Immature natural killer cell (primary cell): ENCODE data around the gene SRP9. TPM values are rescaled to one million over a fixed set of nuclear protein-coding genes. Genes with fewer than 3 reads are reported as not detected.

Experiments
- DNase-seq, 3 donors: peaks; one replicate each; pipeline ENCODE4 v3.0.0; 2022; ENCODE audit warnings: mixed read lengths in 1 of 3
- H3K27ac Mint-ChIP-seq, 6 donors: one replicate each; pipeline ENCODE4 v1.8.0; 2020; ENCODE audit warnings: mixed read lengths in 6 of 6, mild to moderate bottlenecking in 5 of 6, inconsistent platforms in 4 of 6, moderate library complexity in 3 of 6
- H3K27me3 Mint-ChIP-seq, 3 donors: one replicate each; pipeline ENCODE4 v1.8.0; 2020 to 2021; ENCODE audit warnings: low read depth in 3 of 3, mild to moderate bottlenecking in 3 of 3, mixed read lengths in 3 of 3, moderate library complexity in 3 of 3, inconsistent platforms in 1 of 3
- H3K36me3 Mint-ChIP-seq, 3 donors: one replicate each; pipeline ENCODE4 v1.8.0; 2020; ENCODE audit warnings: mixed read lengths in 3 of 3, inconsistent platforms in 2 of 3, mild to moderate bottlenecking in 2 of 3
- H3K4me1 Mint-ChIP-seq, 2 donors: one replicate each; pipeline ENCODE4 v1.8.0; 2020; ENCODE audit warnings: inconsistent platforms in 2 of 2, mild to moderate bottlenecking in 2 of 2, mixed read lengths in 2 of 2, moderate library complexity in 1 of 2
- H3K4me3 Mint-ChIP-seq, 5 donors: one replicate each; pipeline ENCODE4 v1.8.0; 2020; ENCODE audit warnings: mild to moderate bottlenecking in 5 of 5, mixed read lengths in 5 of 5, inconsistent platforms in 3 of 5, moderate library complexity in 3 of 5
- H3K9me3 Mint-ChIP-seq, 6 donors: one replicate each; pipeline ENCODE4 v1.8.0; 2020; ENCODE audit warnings: mild to moderate bottlenecking in 6 of 6, mixed read lengths in 6 of 6, inconsistent platforms in 4 of 6, moderate library complexity in 3 of 6
- polyA plus RNA-seq, 3 donors: library from polyadenylated mRNA; unstranded; fragments of 300-500 nt; fragmentation: Illumina TruSeq; gene quantifications; one replicate each; pipeline ENCODE4 v1.2.3, GENCODE V29; 2021

SRP9 gene
- polyA plus RNA-seq, 3 donors from 2014 or later: 300 to 594 (median 317) TPM

DNA sequence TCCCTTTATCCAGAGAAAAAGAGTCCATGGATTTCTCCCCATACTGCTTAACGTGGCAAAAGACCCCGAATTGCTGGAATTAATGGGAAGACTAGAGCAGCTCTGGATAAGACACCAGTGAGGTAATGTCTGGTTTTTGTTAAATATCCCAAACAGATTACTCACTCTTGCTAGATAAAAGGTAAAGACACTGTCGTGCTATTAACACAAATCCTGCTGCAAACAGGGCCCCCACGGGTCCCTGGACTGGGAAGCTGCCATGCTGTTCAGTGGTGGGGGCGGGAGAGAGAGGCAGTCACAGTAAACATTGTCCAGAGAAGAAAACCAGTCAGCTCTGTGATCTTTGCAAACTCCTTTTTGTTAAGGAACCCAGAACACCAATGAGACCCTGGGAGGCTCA, 15.2 kb upstream of the SRP9 start:
- Mint-ChIP-seq H3K4me1 (no peaks in the 10 kb centered on the region), H3K27me3 (peaks cover 4 to 27% (median 11%) of the 10 kb centered on the region in 3 donors), H3K4me3 (no peak overlapping the region), H3K9me3 (no peaks in the 10 kb centered on the region), H3K36me3 (no peaks in the 10 kb centered on the region), H3K27ac (no peak overlapping the region)
- no peak for DNase-seq

DNA sequence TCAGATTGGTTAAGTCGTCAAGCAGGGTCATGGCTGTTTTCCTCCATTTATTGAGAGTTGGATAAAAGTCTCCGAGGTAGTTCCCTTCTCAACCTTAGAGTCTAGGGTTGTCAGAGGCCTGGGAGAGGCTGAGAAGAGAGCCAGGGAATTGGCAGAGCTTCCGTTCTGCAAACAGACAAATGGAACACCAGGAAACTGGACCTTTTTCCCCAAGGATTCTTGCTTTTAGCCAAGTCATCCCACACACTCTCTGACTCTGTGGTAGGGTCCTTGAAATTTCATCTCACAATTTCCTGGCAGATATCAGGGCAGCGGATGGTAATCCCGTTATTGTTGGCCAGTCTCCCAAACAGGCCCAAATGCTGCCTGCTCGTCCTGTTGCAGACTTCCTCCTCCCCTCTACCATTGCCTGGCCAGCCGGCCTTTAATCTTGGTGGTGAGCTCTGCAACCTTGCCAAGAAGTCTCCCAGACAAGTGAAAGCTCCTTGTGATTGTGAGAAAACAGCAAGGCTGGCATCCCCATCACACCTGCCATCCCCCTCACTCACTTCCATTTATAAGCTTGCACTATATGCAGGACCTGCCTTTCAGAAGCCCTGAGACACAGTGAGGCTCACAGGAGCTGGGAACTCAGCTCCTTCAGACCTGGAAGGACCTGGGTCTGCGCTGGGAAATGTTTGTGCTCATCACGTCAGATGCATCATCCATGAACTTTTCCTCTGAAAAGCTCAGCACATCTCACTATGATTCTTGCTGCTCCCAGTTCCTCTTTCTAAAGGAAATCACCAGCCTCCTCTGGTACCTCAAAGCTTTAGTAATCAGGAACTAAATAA, 13.7 kb upstream of the SRP9 start:
- H3K4me1 Mint-ChIP-seq: no peaks in the 10 kb centered on the region
- DNase-seq: no peak
- H3K27me3 Mint-ChIP-seq: peaks cover 4 to 20% (median 9%) of the 10 kb centered on the region in 3 donors
- H3K9me3 Mint-ChIP-seq: no peaks in the 10 kb centered on the region
- H3K27ac Mint-ChIP-seq: no peak overlapping the region
- no peak overlapping the region for H3K4me3 Mint-ChIP-seq
- no peaks in the 10 kb centered on the region for H3K36me3 Mint-ChIP-seq

DNA sequence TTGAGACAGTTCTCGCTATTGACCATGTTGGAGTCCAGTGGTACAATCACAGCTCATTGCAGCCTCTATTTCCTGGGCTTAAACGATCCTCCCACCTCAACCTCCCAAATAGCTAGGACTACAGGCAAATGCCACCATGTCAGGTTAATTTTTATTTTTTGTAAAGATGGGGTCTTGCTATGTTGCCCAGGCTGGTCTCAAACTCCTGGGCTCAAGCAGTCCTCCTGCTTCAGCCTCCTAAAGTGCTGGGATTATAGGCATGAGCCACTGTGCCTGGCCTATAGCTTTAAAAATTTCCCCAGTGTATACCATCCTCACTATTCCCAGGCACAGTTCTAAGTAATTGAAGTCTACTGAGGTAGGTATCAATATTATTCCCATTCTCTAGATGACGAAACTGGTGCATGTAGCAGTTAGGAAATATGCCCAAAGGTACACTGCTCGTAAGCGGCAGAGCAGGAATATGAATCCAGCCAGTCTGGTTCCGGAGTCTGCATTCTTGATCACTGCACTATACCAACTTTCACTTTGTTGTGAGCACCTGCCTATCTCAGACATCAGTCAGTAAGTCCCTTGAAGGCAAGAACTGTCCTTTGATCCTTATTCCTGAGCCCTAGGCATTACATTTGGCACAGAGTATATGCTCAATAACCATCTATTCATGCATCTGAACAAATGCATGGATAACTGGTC, 11.5 kb upstream of the SRP9 start:
- peaks cover 2 to 18% (median 4%) of the 10 kb centered on the region in 3 donors for H3K27me3 Mint-ChIP-seq
- no peak overlapping the region for H3K4me3 Mint-ChIP-seq
- no peak overlapping the region for H3K27ac Mint-ChIP-seq
- H3K36me3 Mint-ChIP-seq: no peaks in the 10 kb centered on the region
- no peaks in the 10 kb centered on the region for H3K9me3 Mint-ChIP-seq
- no peaks in the 10 kb centered on the region for H3K4me1 Mint-ChIP-seq
- DNase-seq: no peak

DNA sequence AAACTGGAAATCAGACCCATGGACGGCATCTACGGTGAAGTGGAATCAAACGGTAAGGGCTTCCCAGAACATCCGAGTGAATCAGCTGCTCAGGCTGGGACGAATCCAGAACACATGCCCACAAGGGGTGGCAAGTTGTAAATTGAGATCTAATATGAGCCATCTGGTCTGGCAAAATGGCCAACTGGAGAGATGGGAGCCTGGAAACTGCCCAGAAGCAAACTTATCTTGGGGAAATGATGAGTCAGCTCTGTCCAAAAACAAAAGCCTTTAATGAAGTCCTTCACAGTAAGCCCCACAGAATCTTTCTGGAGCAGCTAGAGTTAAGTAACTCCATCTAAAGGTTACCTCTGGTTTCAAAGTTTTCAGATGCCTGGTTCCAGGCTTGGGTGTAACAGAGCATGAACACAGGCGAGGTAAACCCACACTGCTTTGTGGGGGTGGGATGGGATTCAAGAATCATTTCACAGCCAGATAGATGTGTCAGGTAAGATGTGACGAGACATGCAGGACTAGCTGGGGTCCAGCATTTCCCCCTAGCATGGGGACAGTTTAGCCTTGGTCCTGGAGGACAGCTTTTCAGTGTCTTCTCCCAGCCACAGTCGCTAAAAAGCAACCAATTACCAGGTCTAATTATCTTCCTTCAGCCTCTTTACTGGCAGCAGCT, 10.5 kb upstream of the SRP9 start:
- peaks cover 2 to 16% (median 4%) of the 10 kb centered on the region in 3 donors for H3K27me3 Mint-ChIP-seq
- H3K9me3 Mint-ChIP-seq: no peaks in the 10 kb centered on the region
- DNase-seq: no peak
- H3K27ac Mint-ChIP-seq: no peak overlapping the region
- no peaks in the 10 kb centered on the region for H3K4me1 Mint-ChIP-seq
- H3K4me3 Mint-ChIP-seq: no peak overlapping the region
- H3K36me3 Mint-ChIP-seq: no peaks in the 10 kb centered on the region

DNA sequence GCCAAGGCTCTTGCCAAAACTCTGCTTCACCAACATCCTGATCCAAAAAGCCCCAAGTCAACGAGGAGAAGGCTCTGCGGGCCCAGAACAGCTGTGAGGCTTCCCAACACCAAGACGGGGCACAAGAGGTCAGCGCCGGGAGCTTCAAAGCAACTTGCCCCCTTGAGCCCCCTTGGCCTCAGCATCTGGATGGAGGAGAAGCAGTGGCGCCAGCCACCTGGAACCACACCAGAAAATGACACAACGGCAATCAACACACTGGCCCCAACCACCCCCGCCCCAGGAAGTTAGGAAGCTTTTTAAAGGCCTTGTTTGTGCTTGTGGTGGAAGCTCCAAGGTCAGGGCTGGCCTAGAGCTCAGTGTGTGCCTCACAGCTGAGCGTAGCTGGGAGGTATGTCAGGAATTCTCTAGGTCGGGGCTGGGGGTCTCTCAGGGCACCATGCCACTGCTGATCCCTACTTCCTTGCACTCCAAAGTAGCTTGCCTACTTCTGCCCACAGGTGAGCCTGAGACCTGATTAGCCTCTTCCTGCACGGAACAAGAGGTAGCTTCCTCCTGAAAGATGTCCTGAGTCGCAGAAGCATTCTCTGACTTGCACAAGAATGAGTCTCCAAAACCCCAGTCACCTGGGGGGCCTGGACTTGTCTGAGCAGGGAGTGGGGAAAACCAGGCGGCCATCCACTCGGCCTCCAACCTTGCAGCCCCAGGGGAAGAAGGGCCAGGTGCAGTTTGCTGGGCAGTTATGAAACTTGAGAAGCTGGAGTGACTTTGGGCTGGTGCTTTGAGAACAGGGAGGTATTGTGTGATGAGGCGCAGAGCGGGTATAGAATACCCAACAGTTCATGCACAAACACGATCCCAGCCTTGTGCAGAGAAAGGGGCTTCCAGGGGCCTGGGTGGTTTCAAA, 9.7 kb upstream of the SRP9 start:
- H3K4me1 Mint-ChIP-seq: no peaks in the 10 kb centered on the region
- H3K27ac Mint-ChIP-seq: no peak overlapping the region
- no peaks in the 10 kb centered on the region for H3K36me3 Mint-ChIP-seq

DNA sequence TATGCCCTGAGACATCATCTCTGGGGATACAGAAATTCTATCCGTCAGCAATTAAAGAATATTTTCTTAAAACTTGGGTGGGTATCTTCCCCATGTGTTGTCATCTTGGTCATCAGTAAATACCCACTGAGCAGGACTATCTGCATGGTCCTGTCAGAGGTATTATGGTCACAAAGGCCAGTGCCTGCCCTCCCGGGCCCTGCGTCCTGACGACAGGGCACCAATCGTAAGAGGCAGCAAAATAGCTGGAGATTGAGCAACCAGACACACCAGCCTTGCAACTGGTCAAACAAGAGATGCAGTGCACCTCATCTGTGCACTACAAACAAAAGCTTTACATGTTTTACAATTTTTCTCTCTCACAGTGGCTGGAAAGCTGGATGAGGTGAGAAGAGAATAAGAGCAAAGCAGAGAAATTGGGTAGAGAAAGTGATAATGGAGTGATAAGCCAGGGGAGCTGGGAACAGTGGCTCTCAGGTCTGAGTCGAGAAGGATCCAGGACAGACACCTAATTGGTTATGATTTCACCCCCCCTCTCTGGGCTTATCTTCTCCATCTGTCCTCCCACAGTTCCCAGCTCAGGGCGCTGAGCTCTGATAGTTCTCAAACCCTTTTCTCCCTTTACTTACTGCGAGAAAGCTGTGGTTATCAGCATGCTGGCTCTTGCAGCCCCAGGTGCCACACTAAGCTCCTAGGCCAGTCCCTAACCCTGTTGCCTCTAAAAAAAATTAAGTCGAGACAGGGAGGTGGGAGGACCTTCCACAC, 8.8 kb upstream of the SRP9 start:
- Mint-ChIP-seq H3K36me3 (no peaks in the 10 kb centered on the region), H3K4me1 (no peaks in the 10 kb centered on the region), H3K27ac (no peak overlapping the region), H3K4me3 (no peak overlapping the region), H3K9me3 (no peaks in the 10 kb centered on the region), H3K27me3 (peaks cover 2 to 16% (median 2%) of the 10 kb centered on the region in 3 donors)
- no peak for DNase-seq

More for the DNA sequence above, 9.7 kb upstream of the SRP9 start:
- Mint-ChIP-seq H3K9me3 (no peaks in the 10 kb centered on the region), H3K27me3 (peaks cover 2 to 16% (median 4%) of the 10 kb centered on the region in 3 donors), H3K4me3 (no peak overlapping the region)
- DNase-seq: no peak

DNA sequence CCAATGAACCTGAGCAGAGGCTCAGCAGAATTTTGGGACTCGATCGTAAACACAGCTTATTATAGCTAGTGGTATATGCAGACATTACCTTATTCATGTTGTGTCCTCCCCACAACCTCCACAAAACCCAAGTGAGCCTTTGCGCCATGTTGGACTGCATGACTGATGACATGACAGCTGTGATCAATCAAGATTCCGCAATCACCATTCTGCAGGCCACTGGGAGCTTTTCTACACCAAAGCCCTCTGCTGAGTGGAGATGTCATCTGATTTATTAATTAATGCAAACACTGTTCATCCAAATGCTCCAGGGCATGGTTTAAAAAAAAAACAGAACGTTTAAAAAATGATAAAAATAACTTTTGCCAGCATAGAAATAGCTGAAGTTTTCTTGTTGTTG, 7.9 kb upstream of the SRP9 start:
- H3K9me3 Mint-ChIP-seq: no peaks in the 10 kb centered on the region
- DNase-seq: no peak
- H3K4me3 Mint-ChIP-seq: no peak overlapping the region
- peaks cover under 1 to 13% (median 2%) of the 10 kb centered on the region in 3 donors for H3K27me3 Mint-ChIP-seq
- no peaks in the 10 kb centered on the region for H3K36me3 Mint-ChIP-seq
- H3K4me1 Mint-ChIP-seq: no peaks in the 10 kb centered on the region
- H3K27ac Mint-ChIP-seq: no peak overlapping the region

DNA sequence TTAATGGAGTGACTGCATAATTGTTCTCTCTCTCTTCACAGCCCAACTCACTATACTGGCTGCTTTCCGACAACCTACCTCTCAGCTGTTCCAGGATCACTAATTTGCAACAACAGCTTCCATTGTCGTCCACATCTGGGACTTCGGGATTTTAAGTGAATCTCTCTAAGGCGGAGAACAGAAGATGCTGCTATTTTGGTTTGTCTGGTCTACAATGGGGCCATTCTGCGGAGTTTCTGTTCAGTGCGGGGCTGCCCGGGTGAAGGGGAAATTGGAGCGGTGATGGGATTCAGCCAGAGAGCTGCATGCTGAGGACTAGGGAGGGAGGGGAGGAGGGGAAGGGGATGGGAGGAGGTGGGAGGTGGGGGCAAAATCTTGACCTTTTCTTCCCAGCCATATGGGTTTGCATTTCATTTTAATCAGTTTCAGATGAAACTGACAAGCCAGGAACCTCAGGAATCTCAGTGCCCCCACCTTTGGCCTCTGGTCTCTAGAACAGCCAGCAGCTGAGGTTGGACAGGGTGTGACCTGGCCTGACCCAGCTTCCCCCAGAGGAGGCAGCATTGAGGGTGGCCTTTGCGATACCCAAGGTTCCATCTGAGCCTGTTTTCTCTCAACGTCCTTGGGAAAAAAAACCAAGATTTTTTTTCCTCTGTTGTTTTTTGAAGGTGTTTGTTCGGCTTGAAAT, 6.9 kb upstream of the SRP9 start:
- Mint-ChIP-seq H3K27me3 (peaks cover 2 to 16% (median 2%) of the 10 kb centered on the region in 3 donors), H3K9me3 (no peaks in the 10 kb centered on the region), H3K27ac (no peak overlapping the region), H3K4me1 (no peaks in the 10 kb centered on the region), H3K36me3 (no peaks in the 10 kb centered on the region), H3K4me3 (no peak overlapping the region)
- no peak for DNase-seq

DNA sequence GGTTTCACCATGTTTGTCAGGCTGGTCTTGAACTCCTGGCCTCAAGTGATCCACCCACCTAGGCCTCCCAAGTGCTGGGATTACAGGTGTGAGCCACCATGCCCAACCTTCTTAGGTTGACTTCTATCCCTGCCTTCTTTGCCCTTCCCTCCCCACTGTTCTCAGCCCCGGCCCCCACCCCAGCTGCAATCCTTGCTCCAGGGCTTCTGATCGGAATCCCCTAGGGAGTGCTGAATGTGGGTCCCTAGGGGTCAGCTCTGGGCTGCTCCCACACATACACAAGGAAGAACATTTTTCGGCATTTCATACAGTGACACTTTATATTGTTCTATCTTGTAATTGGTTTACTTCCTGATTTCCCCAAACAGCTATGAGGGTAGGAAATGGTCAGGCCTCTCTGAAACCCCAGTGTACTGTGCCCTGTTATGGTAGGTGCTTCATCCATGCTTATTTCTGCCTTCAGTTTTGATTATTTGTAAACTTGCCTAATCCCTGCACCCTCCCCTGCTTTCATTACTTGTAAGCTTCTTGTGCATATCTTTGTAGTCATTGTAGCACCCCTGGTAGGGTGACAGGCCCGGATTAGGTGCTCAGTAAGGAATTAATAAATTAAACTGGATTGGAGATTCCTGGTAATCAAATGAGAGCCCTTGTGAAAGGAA, 5.8 kb upstream of the SRP9 start:
- H3K27ac Mint-ChIP-seq: no peak overlapping the region
- DNase-seq: no peak
- peaks cover 0 to 7% (median 2%) of the 10 kb centered on the region in 3 donors for H3K27me3 Mint-ChIP-seq

DNA sequence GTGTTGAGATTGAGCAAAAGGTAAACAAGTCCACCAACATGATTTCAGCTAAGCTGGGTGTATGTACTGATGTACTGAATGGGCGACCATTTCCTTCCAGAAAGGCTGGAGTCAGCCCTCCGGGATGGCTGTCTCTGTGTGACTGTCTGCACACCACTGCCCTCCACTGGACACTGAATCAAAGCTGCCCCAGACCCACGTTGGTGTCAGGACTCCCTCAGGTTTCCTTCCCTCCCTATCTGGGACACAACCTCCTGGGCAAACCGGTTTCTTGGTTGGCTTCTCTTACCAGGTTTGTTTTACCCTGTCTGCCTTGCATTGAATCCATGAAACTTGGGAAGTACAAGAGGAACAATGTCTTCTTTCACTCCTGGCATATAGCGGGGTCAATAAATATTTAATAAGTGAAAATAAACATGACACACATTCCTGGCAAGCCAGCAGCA, 5.3 kb upstream of the SRP9 start:
- peak; percentile 13 to 30 (median 26) for DNase-seq
- Mint-ChIP-seq H3K4me1 (no peaks in the 10 kb centered on the region), H3K27ac (no peak overlapping the region), H3K36me3 (no peaks in the 10 kb centered on the region), H3K9me3 (no peaks in the 10 kb centered on the region), H3K4me3 (no peak overlapping the region), H3K27me3 (peaks cover 0 to 5% (median 2%) of the 10 kb centered on the region in 3 donors)

More for the DNA sequence above, 5.8 kb upstream of the SRP9 start:
- Mint-ChIP-seq H3K36me3 (no peaks in the 10 kb centered on the region), H3K4me1 (no peaks in the 10 kb centered on the region), H3K4me3 (no peak overlapping the region), H3K9me3 (no peaks in the 10 kb centered on the region)

DNA sequence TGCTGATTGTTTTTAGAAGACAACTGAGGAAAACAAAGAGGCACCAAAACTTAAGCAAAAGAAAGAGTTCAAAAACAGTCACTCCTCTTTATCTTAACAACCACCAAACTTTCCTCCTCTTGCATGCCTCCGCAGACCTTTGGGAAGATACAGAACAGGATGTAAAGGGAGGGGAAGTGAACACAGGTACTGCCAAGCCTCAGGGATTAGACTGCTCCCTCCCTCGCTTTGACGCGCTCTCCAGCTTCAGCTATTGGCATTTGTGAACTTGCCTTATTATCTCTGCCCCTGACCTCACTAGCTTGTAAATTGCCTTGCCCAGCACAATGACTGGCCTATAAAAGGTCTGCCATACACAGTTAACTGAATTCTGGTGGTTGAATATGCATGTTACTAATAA, 4.8 kb upstream of the SRP9 start:
- no peak overlapping the region for H3K27ac Mint-ChIP-seq

More for the DNA sequence above, 4.8 kb upstream of the SRP9 start:
- Mint-ChIP-seq H3K9me3 (no peaks in the 10 kb centered on the region), H3K4me3 (no peak overlapping the region), H3K36me3 (no peaks in the 10 kb centered on the region), H3K27me3 (peaks cover 0 to 5% (median 2%) of the 10 kb centered on the region in 3 donors), H3K4me1 (no peaks in the 10 kb centered on the region)
- no peak for DNase-seq
